H9 (cell line): ENCODE measurements around the gene AP2A2. TPM values are rescaled to one million over a fixed set of nuclear protein-coding genes. Genes with fewer than 3 reads are reported as not detected.

Source experiments
- DNase-seq: peaks from one replicate; pipeline ENCODE4 v3.0.0-alpha.2; 2017
- H2AFZ ChIP-seq: one replicate; pipeline ENCODE4 v1.6.1; 2013; ENCODE audit warnings: mild to moderate bottlenecking, low read length, control low read depth, moderate library complexity
- H2AK5ac ChIP-seq: 2 replicates; pipeline ENCODE4 v1.6.1; 2013; ENCODE audit warnings: low read length, control low read depth, mixed read lengths; ENCODE audit not compliant: insufficient read length
- H2BK120ac ChIP-seq: one replicate; pipeline ENCODE4 v1.6.1; 2013; ENCODE audit warnings: low read depth, mild to moderate bottlenecking, low read length, control low read depth, inconsistent platforms; ENCODE audit not compliant: poor library complexity, severe bottlenecking
- H2BK12ac ChIP-seq: 2 replicates; pipeline ENCODE4 v1.6.1; 2013; ENCODE audit warnings: low read length, control low read depth, mixed read lengths, low read depth; ENCODE audit not compliant: insufficient read length
- H2BK15ac ChIP-seq: 2 replicates; pipeline ENCODE4 v1.6.1; 2013; ENCODE audit warnings: low read depth, low read length, control low read depth
- H2BK20ac ChIP-seq: one replicate; pipeline ENCODE4 v1.6.1; 2013; ENCODE audit warnings: low read depth, mild to moderate bottlenecking, low read length, control low read depth, inconsistent platforms; ENCODE audit not compliant: poor library complexity, severe bottlenecking
- H2BK5ac ChIP-seq: 2 replicates; pipeline ENCODE4 v1.6.1; 2013; ENCODE audit warnings: low read length, control low read depth, mixed read lengths; ENCODE audit not compliant: insufficient read length
- H3K14ac ChIP-seq: 2 replicates; pipeline ENCODE4 v1.6.1; 2013; ENCODE audit warnings: low read length, control low read depth; ENCODE audit not compliant: insufficient read depth
- H3K18ac ChIP-seq: 2 replicates; pipeline ENCODE4 v1.6.1; 2013; ENCODE audit warnings: low read depth, mild to moderate bottlenecking, mixed read lengths, low read length, control low read depth; ENCODE audit not compliant: insufficient read length
- H3K23ac ChIP-seq: 2 replicates; pipeline ENCODE4 v1.6.1; 2013; ENCODE audit warnings: low read length, control low read depth, mixed read lengths, low read depth; ENCODE audit not compliant: insufficient read length
- H3K23me2 ChIP-seq: 2 replicates; pipeline ENCODE4 v1.6.1; 2013; ENCODE audit warnings: low read depth, mild to moderate bottlenecking, mixed read lengths, low read length, control low read depth; ENCODE audit not compliant: insufficient read length, poor library complexity, severe bottlenecking
- H3K27ac ChIP-seq: 2 replicates; pipeline ENCODE4 v1.5.1; 2013; ENCODE audit warnings: low read length, control low read depth, mixed read lengths, low read depth; ENCODE audit not compliant: insufficient read length
- H3K27me3 ChIP-seq: 2 replicates; pipeline ENCODE4 v1.6.1; 2013; ENCODE audit warnings: low read length, control low read depth, inconsistent platforms; ENCODE audit not compliant: insufficient read depth
- H3K4ac ChIP-seq: 2 replicates; pipeline ENCODE4 v1.6.1; 2013; ENCODE audit warnings: low read depth, mild to moderate bottlenecking, control low read depth, inconsistent platforms, low read length, moderate library complexity
- H3K4me1 ChIP-seq: 2 replicates; pipeline ENCODE4 v1.6.1; 2013; ENCODE audit warnings: low read length, control low read depth, inconsistent platforms; ENCODE audit not compliant: insufficient read depth
- H3K4me2 ChIP-seq: 2 replicates; pipeline ENCODE4 v1.6.1; 2013; ENCODE audit warnings: low read length, control low read depth, mixed read lengths; ENCODE audit not compliant: insufficient read length, insufficient read depth
- H3K56ac ChIP-seq: 2 replicates; pipeline ENCODE4 v1.6.1; 2013; ENCODE audit warnings: low read depth, mild to moderate bottlenecking, mixed read lengths, low read length, control low read depth; ENCODE audit not compliant: insufficient read length
- H3K79me1 ChIP-seq: 2 replicates; pipeline ENCODE4 v1.6.1; 2013; ENCODE audit warnings: low read depth, mild to moderate bottlenecking, moderate library complexity, low read length, control low read depth, inconsistent platforms; ENCODE audit not compliant: insufficient read depth, poor library complexity, severe bottlenecking
- H3K79me2 ChIP-seq: 2 replicates; pipeline ENCODE4 v1.6.1; 2013; ENCODE audit warnings: low read length, control low read depth, inconsistent platforms; ENCODE audit not compliant: insufficient read depth
- H3K9ac ChIP-seq: 2 replicates; pipeline ENCODE4 v1.6.1; 2013; ENCODE audit warnings: low read length, control low read depth, mixed read lengths; ENCODE audit not compliant: insufficient read length; ENCODE audit errors: extremely low read depth
- H3K9me3 ChIP-seq: one replicate; pipeline ENCODE4 v1.6.1; 2013; ENCODE audit warnings: low read depth, low read length, inconsistent platforms; ENCODE audit not compliant: control insufficient read depth
- H3T11ph ChIP-seq: one replicate; pipeline ENCODE4 v1.6.1; 2013; ENCODE audit warnings: mild to moderate bottlenecking, low read length, control low read depth, inconsistent platforms
- H4K20me1 ChIP-seq: one replicate; pipeline ENCODE4 v1.6.1; 2013; ENCODE audit not compliant: control insufficient read depth, insufficient read length, insufficient read depth
- H4K5ac ChIP-seq: 2 replicates; pipeline ENCODE4 v1.6.1; 2013; ENCODE audit warnings: low read depth, mild to moderate bottlenecking, mixed read lengths, low read length, control low read depth; ENCODE audit not compliant: insufficient read length
- H4K8ac ChIP-seq: replicated peaks from 2 replicates; pipeline ENCODE4 v1.6.1; 2013; ENCODE audit warnings: low read length, control low read depth, mixed read lengths, low read depth; ENCODE audit not compliant: insufficient read length
- H4K91ac ChIP-seq: 2 replicates; pipeline ENCODE4 v1.6.1; 2013; ENCODE audit warnings: low read depth, mild to moderate bottlenecking, moderate library complexity, mixed read lengths, low read length, control low read depth; ENCODE audit not compliant: insufficient read length
- H3K27ac Mint-ChIP-seq, 3 experiments: 2 replicates in 2 of 3; 3 replicates in 1 of 3; pipeline ENCODE4 v1.8.0; 2020 to 2021; ENCODE audit warnings: mixed read lengths in 3 of 3, mild to moderate bottlenecking in 1 of 3, moderate library complexity in 1 of 3
- H3K27me3 Mint-ChIP-seq: 2 replicates; pipeline ENCODE4 v1.8.0; 2021; ENCODE audit warnings: low read depth, mild to moderate bottlenecking, moderate library complexity, mixed read lengths
- H3K36me3 Mint-ChIP-seq, 3 experiments: 2 replicates in 2 of 3; 3 replicates in 1 of 3; pipeline ENCODE4 v1.8.0; 2020 to 2021; ENCODE audit warnings: low read depth in 3 of 3, mixed read lengths in 3 of 3; ENCODE audit not compliant: insufficient read depth in 1 of 3
- H3K4me1 Mint-ChIP-seq, 2 experiments: 2 replicates each; pipeline ENCODE4 v1.8.0; 2020; ENCODE audit warnings: mixed read lengths in 2 of 2
- H3K4me3 Mint-ChIP-seq, 2 experiments: 2 replicates in 1 of 2; 3 replicates in 1 of 2; pipeline ENCODE4 v1.8.0; 2020 to 2021; ENCODE audit warnings: mild to moderate bottlenecking in 2 of 2, mixed read lengths in 2 of 2, moderate library complexity in 1 of 2
- H3K9me3 Mint-ChIP-seq, 2 experiments: 2 replicates in 1 of 2; 3 replicates in 1 of 2; pipeline ENCODE4 v1.8.0; 2020; ENCODE audit warnings: mild to moderate bottlenecking in 2 of 2, mixed read lengths in 2 of 2, moderate library complexity in 1 of 2
- WGBS: extraction: QIAGEN DNeasy Blood & Tissue Kit; methylation state at CpG from one replicate; pipeline ENCODE4 v1.1.7; 2013; ENCODE audit warnings: missing lambda C conversion rate, low lambda C conversion rate, mixed read lengths; ENCODE audit not compliant: insufficient read length; ENCODE audit errors: extremely low coverage; 5-methylcytosine and 5-hydroxymethylcytosine counted together
- total RNA-seq: library from RNA; stranded (reverse); gene quantifications from 2 replicates; pipeline ENCODE4 v1.2.1, GENCODE V29; 2021
- TF ChIP-seq, protein P1 (sequence below): fragments of 200-600 bp; sonication (generic); conservative IDR thresholded peaks from 3 replicates; pipeline ENCODE4 v1.8.0; 2021; ENCODE audit warnings: antibody characterized with exemption, mild to moderate bottlenecking

AP2A2 gene
- total RNA-seq, 1 experiment from 2014 or later: 53.7 TPM

DNA sequence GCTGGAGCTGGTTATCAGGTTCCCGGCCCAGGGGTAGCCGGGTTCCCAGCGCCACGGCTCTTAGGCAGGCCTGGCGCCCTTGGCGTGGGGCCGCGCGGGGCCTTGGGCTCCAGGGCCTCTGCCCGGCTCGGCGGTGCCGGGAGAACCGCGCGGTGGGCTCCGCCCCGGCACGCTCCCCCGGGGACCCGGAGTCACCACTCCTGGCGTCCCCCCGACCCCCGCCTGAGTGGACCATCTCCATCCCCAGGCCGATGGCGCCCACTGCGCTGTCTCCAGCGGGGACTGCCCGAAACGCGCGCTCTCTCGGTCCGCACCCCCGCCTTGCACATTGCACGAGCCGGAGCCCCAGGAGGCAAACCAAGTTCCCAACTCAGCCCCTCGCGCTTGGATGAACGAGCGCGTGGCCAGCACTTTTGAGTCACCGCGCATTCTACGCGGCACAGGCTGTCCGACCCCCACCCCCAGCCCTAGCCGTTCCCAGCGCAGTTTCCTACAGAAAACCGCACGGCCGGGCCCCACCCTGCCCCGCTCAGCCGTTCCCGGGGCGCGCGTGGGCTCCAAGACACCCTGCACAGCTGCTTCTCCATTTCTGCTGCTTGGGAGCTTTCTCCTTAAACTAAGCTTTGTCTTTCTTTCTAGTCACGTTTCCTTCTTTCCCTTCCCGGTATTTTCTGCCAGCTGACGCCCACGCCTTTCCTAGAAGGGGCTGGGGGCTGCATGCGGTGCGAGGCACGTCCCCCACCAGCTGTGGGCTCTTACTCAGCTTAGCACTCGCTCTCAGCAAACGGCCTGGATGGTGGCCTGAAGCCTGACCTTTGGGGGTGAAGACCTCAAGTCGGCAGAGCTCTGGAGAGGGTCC, 14.4 kb upstream of the AP2A2 start:
- H3K4ac ChIP-seq: no peak overlapping the region
- H2BK12ac ChIP-seq: no peak overlapping the region

More for the DNA sequence above, 14.4 kb upstream of the AP2A2 start:
- Mint-ChIP-seq H3K4me3 (peak overlapping the region; percentile 77 to 86), H3K9me3 (no peaks in the 10 kb centered on the region; a peak in 1 of 5 replicates), H3K36me3 (peaks cover 0 to 24% (median 12%) of the 10 kb centered on the region in 3 experiments; a peak in 5 of 7 replicates), H3K4me1 (peaks cover 9 to 14% of the 10 kb centered on the region in 2 experiments), H3K27me3 (no peaks in the 10 kb centered on the region), H3K27ac (peak overlapping the region; percentile 82 to 90 (median 85); a peak in 6 of 7 replicates)
- Histone ChIP-seq H3K56ac (no peak overlapping the region), H3K14ac (peak overlapping the region; percentile 21; the same call in 1 of the 2 replicates), H3K9ac (peak overlapping the region; percentile 23), H3K18ac (peak overlapping the region; percentile 32), H3K4me1 (no peaks in the 10 kb centered on the region; the same call in 1 of the 2 replicates), H2BK120ac (peak overlapping the region; percentile 53), H3K23ac (no peak overlapping the region), H2AK5ac (no peak overlapping the region), H4K8ac (no peak overlapping the region), H3K27me3 (no peaks in the 10 kb centered on the region), H3K23me2 (peaks cover 18% of the 10 kb centered on the region), H4K20me1 (peaks cover 3% of the 10 kb centered on the region), H2BK20ac (no peak overlapping the region), H2AFZ (no peak overlapping the region), H3K9me3 (no peaks in the 10 kb centered on the region), H3K79me2 (peaks cover 3% of the 10 kb centered on the region; the same call in 1 of the 2 replicates), H3T11ph (no peak overlapping the region), H2BK15ac (no peak overlapping the region), H3K4me2 (peak overlapping the region; percentile 43), H2BK5ac (no peak overlapping the region), H3K27ac (no peak overlapping the region), H3K79me1 (peaks cover 6% of the 10 kb centered on the region), H4K91ac (no peak overlapping the region), H4K5ac (no peak overlapping the region)
- DNase-seq: peak; percentile 60
- WGBS: no CpG with 5 or more reads among the region's 68 CpGs
- TF ChIP-seq, protein P1, sequence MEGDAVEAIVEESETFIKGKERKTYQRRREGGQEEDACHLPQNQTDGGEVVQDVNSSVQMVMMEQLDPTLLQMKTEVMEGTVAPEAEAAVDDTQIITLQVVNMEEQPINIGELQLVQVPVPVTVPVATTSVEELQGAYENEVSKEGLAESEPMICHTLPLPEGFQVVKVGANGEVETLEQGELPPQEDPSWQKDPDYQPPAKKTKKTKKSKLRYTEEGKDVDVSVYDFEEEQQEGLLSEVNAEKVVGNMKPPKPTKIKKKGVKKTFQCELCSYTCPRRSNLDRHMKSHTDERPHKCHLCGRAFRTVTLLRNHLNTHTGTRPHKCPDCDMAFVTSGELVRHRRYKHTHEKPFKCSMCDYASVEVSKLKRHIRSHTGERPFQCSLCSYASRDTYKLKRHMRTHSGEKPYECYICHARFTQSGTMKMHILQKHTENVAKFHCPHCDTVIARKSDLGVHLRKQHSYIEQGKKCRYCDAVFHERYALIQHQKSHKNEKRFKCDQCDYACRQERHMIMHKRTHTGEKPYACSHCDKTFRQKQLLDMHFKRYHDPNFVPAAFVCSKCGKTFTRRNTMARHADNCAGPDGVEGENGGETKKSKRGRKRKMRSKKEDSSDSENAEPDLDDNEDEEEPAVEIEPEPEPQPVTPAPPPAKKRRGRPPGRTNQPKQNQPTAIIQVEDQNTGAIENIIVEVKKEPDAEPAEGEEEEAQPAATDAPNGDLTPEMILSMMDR: peak; percentile 27; the same call in 2 of the 3 replicates
